Activated CD4-positive, alpha-beta T cell treated with anti-CD3 and anti-CD28 coated beads, Interleukin-10, Interleukin-2, amounts not matched to agents 100 ng/mL and 50 ng/mL, durations not matched to agents 16 hours and 8 hours (primary cell): Measurements from ENCODE around the gene BZW2.

ENCODE experiments used
- DNase-seq: peaks from one replicate; pipeline ENCODE4 v3.0.0-alpha.2; 2020

The BZW2 gene

GRCh38 chr7:16755397-16755796 is 109.4 kb downstream of the BZW2 start:
- DNase-seq: no peak
